K562 (cell line): ENCODE results near the gene SH3GLB2. TPM values are rescaled to one million over a fixed set of nuclear protein-coding genes. Genes with fewer than 3 reads are reported as not detected.

ENCODE experiments used
- CREM ChIP-seq: IDR thresholded peaks from 2 replicates; pipeline ENCODE4 v1.6.1; 2014; ENCODE audit warnings: antibody characterized with exemption, low read depth
- ESRRA ChIP-seq: fragments of 450-650 bp; IDR thresholded peaks from 2 replicates; pipeline ENCODE4 v1.6.1; 2014; ENCODE audit warnings: low read depth, mild to moderate bottlenecking, moderate library complexity, borderline replicate concordance
- HMGN3 ChIP-seq: IDR thresholded peaks from 2 replicates; pipeline ENCODE4 v1.6.1; 2011; ENCODE audit warnings: borderline replicate concordance, low read depth, mild to moderate bottlenecking, mixed read lengths, low read length; ENCODE audit not compliant: insufficient read length; ENCODE audit errors: extremely low read depth
- PBX2 ChIP-seq, 2 experiments: IDR thresholded peaks in 1 of 2; conservative IDR thresholded peaks in 1 of 2; 2 replicates each; pipeline ENCODE4 v1.6.1; 2016; ENCODE audit warnings: low read depth in 2 of 2, mild to moderate bottlenecking in 1 of 2, missing compliant biosample characterization in 1 of 2, missing genetic modification characterization in 1 of 2, moderate library complexity in 1 of 2
- POLR2AphosphoS5 ChIP-seq: IDR thresholded peaks from 2 replicates; pipeline ENCODE4 v1.6.1; 2011; ENCODE audit warnings: mild to moderate bottlenecking, low read depth, low read length, moderate library complexity; ENCODE audit not compliant: control insufficient read depth, insufficient read depth
- PRDM10 ChIP-seq: fragments of 450-650 bp; IDR thresholded peaks from 2 replicates; pipeline ENCODE4 v1.6.1; 2018; ENCODE audit not compliant: partially characterized antibody
- RBFOX2 ChIP-seq: fragments of 200-400 bp; formaldehyde crosslinking; IDR thresholded peaks from 2 replicates; pipeline ENCODE4 v1.6.1; 2017; ENCODE audit warnings: low read depth, mild to moderate bottlenecking, low read length, moderate library complexity
- RREB1 ChIP-seq: fragments of 250-450 bp; sonication (Bioruptor Pico); IDR thresholded peaks from 2 replicates; pipeline ENCODE4 v1.4.0; 2020
- ZBTB33 ChIP-seq: sonication (generic); formaldehyde crosslinking; IDR thresholded peaks from 2 replicates; pipeline ENCODE4 v1.8.1; 2023; ENCODE audit warnings: mild to moderate bottlenecking, missing genetic modification reagents
- ZKSCAN1 ChIP-seq: fragments of 150-350 bp; IDR thresholded peaks from 2 replicates; pipeline ENCODE4 v1.6.1; 2016; ENCODE audit warnings: low read depth, low read length
- polyA plus RNA-seq, 8 experiments: library from polyadenylated mRNA; depleted of rRNA in 4 of 8; stranded (reverse) in 5 of 8; unstranded in 3 of 8; fragments of >200 nt; fragmentation: Nextera tagmentation in 2 of 8; fragmentation: Illumina TruSeq in 1 of 8; extraction: Ambion mirVana in 2 of 8; extraction: Trizol in 1 of 8; gene quantifications; 2 replicates each; pipeline versions ENCODE4 v1.2.1 to v1.2.3, GENCODE V29; 2011 to 2014; ENCODE audit warnings: inconsistent platforms in 1 of 8, missing spikeins in 1 of 8
- total RNA-seq, 7 experiments: library from RNA; depleted of rRNA in 6 of 7; stranded (reverse); fragments of >200 nt in 6 of 7; fragmentation: Illumina TruSeq in 2 of 7; extraction: Trizol in 2 of 7; gene quantifications; 2 replicates each; pipeline versions ENCODE4 v1.2.1 to v1.2.3, GENCODE V29; 2011 to 2021; ENCODE audit warnings: low replicate concordance in 1 of 7

SH3GLB2 gene
- total and polyA plus RNA-seq, 9 of the 15 experiments (the other 6 are each of a cell fraction or from before 2014, with no cell fraction given) = 0.20 to 118 (median 58.8) TPM

- TF ChIP-seq ZBTB33 (CRISPR knock-in tag) = peak; percentile 65
- TF ChIP-seq POLR2AphosphoS5 = peak; percentile 73; the same call in 1 of the 2 replicates
- peak; percentile 58 for TF ChIP-seq CREM
- TF ChIP-seq RREB1 (CRISPR knock-in tag) = 0 out of 2 replicates have a peak, but pooled peaks have one; percentile 12
- TF ChIP-seq PBX2 (CRISPR knock-in tag; IDR thresholded peaks at IDR 0.05; ENCODE audit: low read depth) = no peak
- TF ChIP-seq PBX2 (tag; conservative IDR thresholded peaks at IDR 0.05; ENCODE audit: low read depth) = peak; percentile 90
- TF ChIP-seq ZKSCAN1 = peak; percentile 32; the same call in 1 of the 2 replicates
- peak; percentile 88 for TF ChIP-seq PRDM10
- TF ChIP-seq HMGN3 = peak; percentile 41
- peak; percentile 100 for TF ChIP-seq ESRRA
- TF ChIP-seq RBFOX2 = peak; percentile 53
These were observed 4.9 kb downstream of the SH3GLB2 start (continued) for GRCh38 chr9:129023036-129023907.
